Esophagus muscularis mucosa (tissue), 3 donors: Measurements from ENCODE around the gene CPT1A.

Source experiments
- POLR2A ChIP-seq: fragments of 450-650 bp; IDR thresholded peaks from one replicate; pipeline ENCODE4 v1.6.1; 2017; ENCODE audit warnings: antibody characterized with exemption, moderate library complexity, mild to moderate bottlenecking, low read depth
- POLR2AphosphoS5 ChIP-seq, 2 donors: sonication (generic); formaldehyde crosslinking; IDR thresholded peaks; one replicate each; pipeline ENCODE4 v1.6.1; 2017; ENCODE audit warnings: antibody characterized with exemption in 2 of 2
- TF ChIP-seq, protein P1 (sequence below), 3 experiments: fragments of 200-600 bp in 2 of 3; fragments of 450-650 bp in 1 of 3; sonication (generic) in 2 of 3; IDR thresholded peaks; one replicate each; pipeline ENCODE4 v1.5.1; 2017 to 2019; ENCODE audit warnings: antibody characterized with exemption in 3 of 3, mild to moderate bottlenecking in 2 of 3, moderate library complexity in 1 of 3

DNA sequence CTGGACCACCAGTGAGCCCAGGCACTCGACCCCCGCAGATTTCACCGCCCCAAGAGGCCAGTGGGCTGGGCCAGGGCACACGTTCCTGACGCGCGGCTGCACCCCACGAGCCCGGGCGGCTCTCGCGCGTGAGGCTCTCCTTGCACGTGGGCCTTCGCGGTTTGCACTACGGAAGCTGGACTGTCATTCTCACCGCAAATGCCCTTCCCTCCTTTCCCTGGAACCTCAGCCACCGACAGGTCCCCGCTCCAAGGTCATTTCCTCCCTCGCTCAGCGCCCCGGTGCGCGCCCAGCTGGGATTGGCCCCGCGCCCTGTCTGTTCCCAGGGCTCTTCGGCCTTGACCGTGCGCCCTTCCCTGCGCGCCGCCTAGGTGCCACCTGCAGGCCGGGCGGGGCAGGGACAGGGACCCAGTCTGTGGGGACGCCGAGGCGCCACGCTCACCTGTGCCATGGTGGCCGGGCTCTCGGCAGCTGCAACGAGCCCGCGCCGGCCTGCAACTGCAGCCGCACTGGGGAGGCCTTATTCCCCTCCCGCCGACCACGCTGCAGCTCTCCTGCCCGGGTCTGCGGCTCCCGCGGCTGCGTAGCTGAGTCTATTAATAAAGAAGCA is 2.1 kb upstream of the CPT1A start:
- TF ChIP-seq POLR2A (no peak), POLR2AphosphoS5 (IDR thresholded peaks at IDR 0.05) (peak; percentile 45 to 65)
- TF ChIP-seq, protein P1, sequence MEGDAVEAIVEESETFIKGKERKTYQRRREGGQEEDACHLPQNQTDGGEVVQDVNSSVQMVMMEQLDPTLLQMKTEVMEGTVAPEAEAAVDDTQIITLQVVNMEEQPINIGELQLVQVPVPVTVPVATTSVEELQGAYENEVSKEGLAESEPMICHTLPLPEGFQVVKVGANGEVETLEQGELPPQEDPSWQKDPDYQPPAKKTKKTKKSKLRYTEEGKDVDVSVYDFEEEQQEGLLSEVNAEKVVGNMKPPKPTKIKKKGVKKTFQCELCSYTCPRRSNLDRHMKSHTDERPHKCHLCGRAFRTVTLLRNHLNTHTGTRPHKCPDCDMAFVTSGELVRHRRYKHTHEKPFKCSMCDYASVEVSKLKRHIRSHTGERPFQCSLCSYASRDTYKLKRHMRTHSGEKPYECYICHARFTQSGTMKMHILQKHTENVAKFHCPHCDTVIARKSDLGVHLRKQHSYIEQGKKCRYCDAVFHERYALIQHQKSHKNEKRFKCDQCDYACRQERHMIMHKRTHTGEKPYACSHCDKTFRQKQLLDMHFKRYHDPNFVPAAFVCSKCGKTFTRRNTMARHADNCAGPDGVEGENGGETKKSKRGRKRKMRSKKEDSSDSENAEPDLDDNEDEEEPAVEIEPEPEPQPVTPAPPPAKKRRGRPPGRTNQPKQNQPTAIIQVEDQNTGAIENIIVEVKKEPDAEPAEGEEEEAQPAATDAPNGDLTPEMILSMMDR (IDR thresholded peaks at IDR 0.05), result peak; percentile 60 to 76 (median 64)
